Coronary artery (tissue), 2 donors: ENCODE data around the gene CELF2.

Source experiments
- DNase-seq: peaks from one replicate; pipeline ENCODE4 v3.0.0-alpha.2; 2017; ENCODE audit warnings: low spot score
- H3K27ac ChIP-seq, 2 donors: fragments of 200-600 bp; sonication (generic); one replicate each; pipeline ENCODE4 v1.5.1; 2016 to 2019
- H3K4me3 ChIP-seq: fragments of 200-600 bp; sonication (generic); 2 replicates; pipeline ENCODE4 v1.5.1; 2016; ENCODE audit warnings: mild to moderate bottlenecking, moderate library complexity
- TF ChIP-seq, protein P1 (sequence below): fragments of 200-600 bp; sonication (generic); IDR thresholded peaks from one replicate; pipeline ENCODE4 v1.5.1; 2019; ENCODE audit warnings: antibody characterized with exemption

Gene CELF2

DNA sequence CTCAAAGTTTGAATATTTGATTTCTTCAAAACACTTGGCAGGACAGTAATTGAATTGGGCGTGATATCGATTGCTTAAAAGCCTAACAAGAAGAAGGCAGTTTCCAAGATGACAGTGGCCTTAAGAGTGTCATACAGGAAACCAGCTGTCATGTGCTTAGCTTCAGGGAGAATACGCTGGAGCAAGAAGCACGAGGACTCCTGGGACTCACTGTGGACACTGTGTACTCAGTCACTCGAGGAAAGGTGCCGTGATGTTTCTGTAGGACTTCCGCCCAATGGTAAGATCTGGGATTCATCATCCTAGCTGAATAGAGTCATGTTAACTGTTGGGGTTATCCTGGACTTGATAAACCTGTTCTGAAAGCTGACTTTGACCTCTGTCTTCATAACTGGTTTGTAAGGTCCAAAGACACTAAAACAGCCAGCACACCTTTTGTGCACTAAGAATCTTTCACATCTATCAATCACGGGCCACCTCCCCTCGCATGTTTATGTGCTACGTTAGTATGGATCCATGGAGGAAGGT lies 113.5 kb downstream of the CELF2 start:
- H3K4me3 ChIP-seq, result no peak overlapping the region
- no peak overlapping the region for H3K27ac ChIP-seq
- no peak for DNase-seq
- TF ChIP-seq, protein P1, sequence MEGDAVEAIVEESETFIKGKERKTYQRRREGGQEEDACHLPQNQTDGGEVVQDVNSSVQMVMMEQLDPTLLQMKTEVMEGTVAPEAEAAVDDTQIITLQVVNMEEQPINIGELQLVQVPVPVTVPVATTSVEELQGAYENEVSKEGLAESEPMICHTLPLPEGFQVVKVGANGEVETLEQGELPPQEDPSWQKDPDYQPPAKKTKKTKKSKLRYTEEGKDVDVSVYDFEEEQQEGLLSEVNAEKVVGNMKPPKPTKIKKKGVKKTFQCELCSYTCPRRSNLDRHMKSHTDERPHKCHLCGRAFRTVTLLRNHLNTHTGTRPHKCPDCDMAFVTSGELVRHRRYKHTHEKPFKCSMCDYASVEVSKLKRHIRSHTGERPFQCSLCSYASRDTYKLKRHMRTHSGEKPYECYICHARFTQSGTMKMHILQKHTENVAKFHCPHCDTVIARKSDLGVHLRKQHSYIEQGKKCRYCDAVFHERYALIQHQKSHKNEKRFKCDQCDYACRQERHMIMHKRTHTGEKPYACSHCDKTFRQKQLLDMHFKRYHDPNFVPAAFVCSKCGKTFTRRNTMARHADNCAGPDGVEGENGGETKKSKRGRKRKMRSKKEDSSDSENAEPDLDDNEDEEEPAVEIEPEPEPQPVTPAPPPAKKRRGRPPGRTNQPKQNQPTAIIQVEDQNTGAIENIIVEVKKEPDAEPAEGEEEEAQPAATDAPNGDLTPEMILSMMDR, result no peak

DNA sequence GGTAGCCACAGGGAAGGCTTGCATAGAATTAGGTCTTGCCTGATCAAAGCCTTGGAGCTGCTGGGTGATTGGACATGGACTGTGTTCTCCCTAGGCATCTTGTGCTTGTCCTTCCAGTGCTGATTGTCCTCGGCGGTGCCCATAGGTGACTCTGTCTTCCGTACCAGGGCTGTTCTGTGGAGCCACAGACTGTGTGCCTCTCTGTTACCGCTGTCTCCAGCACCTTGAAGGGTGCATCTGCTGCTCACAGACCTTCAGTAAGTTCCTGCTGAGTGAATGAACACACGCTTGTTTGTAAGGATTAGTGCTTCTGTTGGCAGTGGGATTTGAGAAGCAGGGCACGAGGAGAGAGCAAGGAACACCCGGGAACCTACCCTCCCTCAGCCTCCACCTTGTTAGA lies 116.7 kb downstream of the CELF2 start:
- Histone ChIP-seq H3K4me3 (no peak overlapping the region), H3K27ac (no peak overlapping the region)
- no peak for DNase-seq
- TF ChIP-seq, protein P1, result no peak

DNA sequence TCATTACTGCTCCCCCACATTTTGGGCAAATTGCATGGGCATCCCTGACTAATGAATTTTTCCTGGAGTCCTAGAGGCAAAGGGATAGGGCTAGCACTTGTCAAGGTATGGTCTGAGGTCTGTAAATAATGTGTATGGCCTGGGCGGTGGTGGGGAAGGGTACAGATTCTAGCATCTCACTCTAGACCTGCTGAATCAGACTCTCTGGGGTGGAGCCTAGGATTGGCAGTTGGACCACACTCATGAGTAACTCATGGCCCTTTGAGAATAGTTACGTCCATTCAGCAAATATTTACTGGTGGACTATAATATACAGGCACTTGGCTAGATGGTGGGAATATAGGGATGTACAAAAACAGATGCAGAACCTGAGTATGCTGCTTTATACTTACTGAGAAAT lies 118.0 kb downstream of the CELF2 start:
- TF ChIP-seq, protein P1, result no peak
- H3K27ac ChIP-seq, result no peak overlapping the region
- DNase-seq, result no peak
- no peak overlapping the region for H3K4me3 ChIP-seq

DNA sequence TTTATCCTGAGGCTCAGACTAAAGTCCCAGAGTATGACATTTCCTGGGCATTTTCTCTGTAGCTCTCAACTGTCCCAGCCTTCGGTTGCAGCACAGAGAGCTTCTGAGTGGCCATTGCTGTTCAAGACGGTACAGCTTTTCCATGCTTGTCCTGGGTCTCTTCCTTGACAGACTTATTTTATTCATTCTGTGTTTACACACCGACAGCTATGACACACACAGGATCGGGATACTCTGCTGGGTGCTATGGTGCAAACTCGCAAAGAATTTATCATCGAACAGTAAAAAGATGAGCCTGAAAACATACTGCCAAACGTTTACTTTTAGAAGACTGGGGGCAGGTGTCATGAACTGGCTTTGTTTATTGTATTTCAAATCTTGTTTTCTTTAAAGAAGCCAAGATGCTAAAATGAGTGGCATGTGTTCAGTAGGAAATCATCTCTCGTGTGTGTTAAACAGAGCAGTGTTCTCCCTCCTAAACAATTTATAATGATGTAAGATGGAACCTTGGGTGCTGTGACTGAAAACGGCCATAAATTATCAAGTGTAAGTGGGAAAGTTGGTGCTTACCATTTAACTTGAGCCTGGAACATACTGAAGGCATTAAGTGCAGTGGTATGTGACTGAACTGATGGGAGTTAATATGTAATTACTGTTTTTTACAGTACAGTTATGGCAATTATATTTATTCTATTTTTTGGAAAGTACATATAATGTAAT lies 120.8 kb downstream of the CELF2 start:
- no peak overlapping the region for H3K27ac ChIP-seq
- no peak overlapping the region for H3K4me3 ChIP-seq
- TF ChIP-seq, protein P1, result no peak
- no peak for DNase-seq

DNA sequence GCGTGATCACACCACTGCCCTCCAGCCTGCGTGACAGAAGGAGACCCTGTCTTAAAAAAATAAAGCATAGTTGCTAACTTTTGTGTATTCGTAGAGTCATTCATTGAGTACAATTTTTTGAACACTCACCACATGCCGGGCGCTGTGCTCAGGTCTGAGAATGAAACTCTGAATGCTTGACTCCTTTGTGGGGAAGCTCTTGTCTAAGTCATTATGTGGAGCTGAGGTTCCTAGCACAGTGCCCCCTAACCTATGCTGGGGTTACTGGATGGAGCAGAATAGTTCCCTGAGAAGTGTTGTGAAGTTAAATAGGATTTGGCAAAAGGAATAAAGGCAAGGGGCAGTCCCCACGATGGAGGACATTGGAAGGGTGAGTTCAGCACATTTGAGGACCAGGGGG lies 123.3 kb downstream of the CELF2 start:
- no peak for DNase-seq
- no peak overlapping the region for H3K27ac ChIP-seq
- TF ChIP-seq, protein P1, result no peak
- H3K4me3 ChIP-seq, result no peak overlapping the region

DNA sequence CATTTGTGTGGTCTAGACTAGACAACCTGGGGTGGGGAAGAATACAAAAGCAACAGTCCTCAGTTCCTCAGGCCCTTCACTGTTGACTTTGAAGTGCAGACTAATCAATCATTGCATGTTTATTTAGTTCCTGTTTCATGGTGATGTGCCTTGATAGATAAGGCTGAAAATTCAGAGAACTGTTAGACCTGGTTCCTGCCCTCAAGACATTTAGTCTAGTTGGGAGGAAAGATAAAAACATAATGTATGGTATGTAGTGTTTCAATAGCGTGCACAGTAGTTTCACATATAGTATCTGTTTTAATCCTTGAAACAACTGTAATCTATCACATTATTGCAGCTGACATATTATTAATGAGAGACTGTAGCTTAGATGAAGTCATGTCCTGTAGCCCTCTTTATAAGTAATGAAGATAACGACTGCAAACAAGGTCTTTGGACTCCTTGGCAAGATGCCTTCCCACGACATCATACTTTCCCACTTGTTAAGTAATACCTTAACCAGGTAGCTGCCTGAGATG lies 124.0 kb downstream of the CELF2 start:
- no peak for DNase-seq
- H3K4me3 ChIP-seq, result no peak overlapping the region
- TF ChIP-seq, protein P1, result no peak
- H3K27ac ChIP-seq, result no peak overlapping the region

DNA sequence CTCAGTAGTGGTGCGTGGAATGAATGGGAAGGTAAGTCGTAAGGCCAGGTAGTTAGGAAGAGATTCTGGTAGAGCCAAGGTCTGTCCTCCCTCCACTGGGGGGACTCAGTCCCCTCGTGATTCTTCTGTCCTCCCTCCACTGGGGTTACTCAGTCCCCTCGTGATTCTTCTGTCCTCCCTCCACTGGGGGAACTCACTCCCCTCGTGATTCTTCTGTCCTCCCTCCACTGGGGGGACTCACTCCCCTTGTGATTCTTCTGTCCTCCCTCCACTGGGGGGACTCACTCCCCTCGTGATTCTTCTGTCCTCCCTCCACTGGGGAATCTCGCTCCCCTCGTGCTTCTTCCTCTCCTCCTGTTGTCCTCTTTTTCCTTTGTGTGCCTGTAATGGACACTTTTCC lies 125.1 kb downstream of the CELF2 start:
- H3K27ac ChIP-seq, result no peak overlapping the region
- no peak for DNase-seq
- TF ChIP-seq, protein P1, result no peak
- no peak overlapping the region for H3K4me3 ChIP-seq
